ENCODE data around the gene COL1A2. TPM values are rescaled to one million over a fixed set of nuclear protein-coding genes. Genes with fewer than 3 reads are reported as not detected.

COL1A2 gene
- total RNA-seq, 1 donor from 2014 or later: 28.0 TPM

GRCh38 chr7:94446308-94446707 lies 51.6 kb downstream of the COL1A2 start:
- Histone ChIP-seq H3K9me3 (ENCODE audit: low read depth) (peaks cover 4% of the 10 kb centered on the region), H3K36me3 (no peaks in the 10 kb centered on the region), H3K27me3 (no peaks in the 10 kb centered on the region), H4K20me1 (ENCODE audit: low read depth) (no peaks in the 10 kb centered on the region), H3F3A (ENCODE audit: low read depth) (peaks cover 5% of the 10 kb centered on the region), H3K4me3 (no peak overlapping the region), H3K4me1 (peaks cover 7% of the 10 kb centered on the region), H2AFZ (replicated peaks) (no peak overlapping the region), H3K79me2 (ENCODE audit: low read depth) (no peaks in the 10 kb centered on the region), H3K27ac (no peak overlapping the region), H3K9ac (no peak overlapping the region), H3K4me2 (no peak overlapping the region)
- H3K4me3 Mint-ChIP-seq: no peak overlapping the region
- H3K27me3 Mint-ChIP-seq (ENCODE audit: insufficient read depth, low read depth): no peaks in the 10 kb centered on the region
- H3K4me1 Mint-ChIP-seq: peaks cover 14% of the 10 kb centered on the region
- H3K9me3 Mint-ChIP-seq: peaks cover 2% of the 10 kb centered on the region
- no peak for DNase-seq (ENCODE audit: low spot score)
- no peak for TF ChIP-seq EZH2 (IDR thresholded peaks at IDR 0.05)
- TF ChIP-seq EZH2phosphoT487 (IDR thresholded peaks at IDR 0.05): no peak
- no peak for TF ChIP-seq CTCF (IDR thresholded peaks at IDR 0.05)
- H3K27ac Mint-ChIP-seq: no peak overlapping the region
- H3K36me3 Mint-ChIP-seq: no peaks in the 10 kb centered on the region

- no peaks in the 10 kb centered on the region for H3K36me3 ChIP-seq
- H3K9me3 ChIP-seq (ENCODE audit: low read depth): peaks cover 4% of the 10 kb centered on the region
- TF ChIP-seq EZH2phosphoT487 (IDR thresholded peaks at IDR 0.05): no peak
- TF ChIP-seq CTCF (IDR thresholded peaks at IDR 0.05): peak; percentile 64
- H3F3A ChIP-seq (ENCODE audit: low read depth): peaks cover 5% of the 10 kb centered on the region
- H3K27ac Mint-ChIP-seq: no peak overlapping the region
- H3K4me1 Mint-ChIP-seq: peaks cover 30% of the 10 kb centered on the region
- H3K27me3 ChIP-seq: no peaks in the 10 kb centered on the region
- H3K36me3 Mint-ChIP-seq: no peaks in the 10 kb centered on the region
- no peak overlapping the region for H3K9ac ChIP-seq
- H3K27ac ChIP-seq: no peak overlapping the region
- H2AFZ ChIP-seq (replicated peaks): peak overlapping the region; percentile 86
- H4K20me1 ChIP-seq (ENCODE audit: low read depth): no peaks in the 10 kb centered on the region
- peak; percentile 33 for DNase-seq (ENCODE audit: low spot score)
- H3K4me3 ChIP-seq: no peak overlapping the region
- no peaks in the 10 kb centered on the region for H3K27me3 Mint-ChIP-seq (ENCODE audit: insufficient read depth, low read depth)
- no peak overlapping the region for H3K4me3 Mint-ChIP-seq
- no peak overlapping the region for H3K4me2 ChIP-seq
- H3K4me1 ChIP-seq: peaks cover 7% of the 10 kb centered on the region
- H3K9me3 Mint-ChIP-seq: peaks cover 2% of the 10 kb centered on the region
- no peaks in the 10 kb centered on the region for H3K79me2 ChIP-seq (ENCODE audit: low read depth)
Observed at GRCh38 chr7:94449151-94449725, 54.5 kb downstream of the COL1A2 start.

- H3K4me1 Mint-ChIP-seq: peaks cover 22% of the 10 kb centered on the region
- Histone ChIP-seq H3K4me3 (no peak overlapping the region), H3K9ac (no peak overlapping the region), H3K27ac (no peak overlapping the region), H3K36me3 (no peaks in the 10 kb centered on the region), H3F3A (ENCODE audit: low read depth) (peaks cover 5% of the 10 kb centered on the region), H3K4me2 (no peak overlapping the region), H2AFZ (replicated peaks) (peak overlapping the region; percentile 86), H3K9me3 (ENCODE audit: low read depth) (peaks cover 4% of the 10 kb centered on the region), H3K27me3 (no peaks in the 10 kb centered on the region), H3K79me2 (ENCODE audit: low read depth) (no peaks in the 10 kb centered on the region), H3K4me1 (no peaks in the 10 kb centered on the region), H4K20me1 (ENCODE audit: low read depth) (no peaks in the 10 kb centered on the region)
- no peak overlapping the region for H3K4me3 Mint-ChIP-seq
- H3K27ac Mint-ChIP-seq: peak overlapping the region; percentile 30
- DNase-seq (ENCODE audit: low spot score): no peak
- H3K27me3 Mint-ChIP-seq (ENCODE audit: insufficient read depth, low read depth): no peaks in the 10 kb centered on the region
- TF ChIP-seq EZH2 (IDR thresholded peaks at IDR 0.05): no peak
- TF ChIP-seq EZH2phosphoT487 (IDR thresholded peaks at IDR 0.05): no peak
- no peak for TF ChIP-seq CTCF (IDR thresholded peaks at IDR 0.05)
- H3K9me3 Mint-ChIP-seq: peaks cover 2% of the 10 kb centered on the region
- no peaks in the 10 kb centered on the region for H3K36me3 Mint-ChIP-seq
Observed at GRCh38 chr7:94450044-94450697, 55.5 kb downstream of the COL1A2 start.
